HG03196 (cell line): ENCODE measurements around the gene GPR15.

Experiments used
- ATAC-seq: cut with Tn5 transposase; IDR thresholded peaks from one replicate; pipeline ENCODE4 v1.9.1; 2021; ENCODE audit not compliant: unreplicated experiment

Gene GPR15

DNA sequence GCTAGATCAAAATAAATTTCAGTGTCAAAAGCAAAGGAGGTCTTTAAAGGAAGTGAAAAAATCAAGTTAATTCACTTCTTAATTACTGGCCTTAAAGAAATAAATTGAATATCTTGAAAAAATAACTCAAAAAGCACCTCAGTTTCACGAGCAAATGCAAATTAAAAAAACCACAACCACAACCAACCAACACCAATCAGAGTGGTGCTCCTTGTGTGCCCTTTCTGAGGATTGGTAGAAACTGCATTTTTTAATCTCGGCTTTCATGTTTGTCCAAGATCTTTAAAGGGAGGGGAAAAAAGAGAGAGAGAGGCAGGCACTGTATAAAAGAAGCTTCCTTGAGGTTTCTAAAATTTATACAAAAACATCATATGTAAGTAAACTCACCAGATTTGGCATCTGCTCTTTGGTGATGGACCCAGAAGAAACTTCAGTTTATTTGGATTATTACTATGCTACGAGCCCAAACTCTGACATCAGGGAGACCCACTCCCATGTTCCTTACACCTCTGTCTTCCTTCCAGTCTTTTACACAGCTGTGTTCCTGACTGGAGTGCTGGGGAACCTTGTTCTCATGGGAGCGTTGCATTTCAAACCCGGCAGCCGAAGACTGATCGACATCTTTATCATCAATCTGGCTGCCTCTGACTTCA lies at the start of gene GPR15:
TSS of gene GPR15 (plus strand) at position 357 of the 653 bp plus-strand sequence. CDS start at position 413, 56 bp downstream.
- peak; percentile 28 for ATAC-seq

DNA sequence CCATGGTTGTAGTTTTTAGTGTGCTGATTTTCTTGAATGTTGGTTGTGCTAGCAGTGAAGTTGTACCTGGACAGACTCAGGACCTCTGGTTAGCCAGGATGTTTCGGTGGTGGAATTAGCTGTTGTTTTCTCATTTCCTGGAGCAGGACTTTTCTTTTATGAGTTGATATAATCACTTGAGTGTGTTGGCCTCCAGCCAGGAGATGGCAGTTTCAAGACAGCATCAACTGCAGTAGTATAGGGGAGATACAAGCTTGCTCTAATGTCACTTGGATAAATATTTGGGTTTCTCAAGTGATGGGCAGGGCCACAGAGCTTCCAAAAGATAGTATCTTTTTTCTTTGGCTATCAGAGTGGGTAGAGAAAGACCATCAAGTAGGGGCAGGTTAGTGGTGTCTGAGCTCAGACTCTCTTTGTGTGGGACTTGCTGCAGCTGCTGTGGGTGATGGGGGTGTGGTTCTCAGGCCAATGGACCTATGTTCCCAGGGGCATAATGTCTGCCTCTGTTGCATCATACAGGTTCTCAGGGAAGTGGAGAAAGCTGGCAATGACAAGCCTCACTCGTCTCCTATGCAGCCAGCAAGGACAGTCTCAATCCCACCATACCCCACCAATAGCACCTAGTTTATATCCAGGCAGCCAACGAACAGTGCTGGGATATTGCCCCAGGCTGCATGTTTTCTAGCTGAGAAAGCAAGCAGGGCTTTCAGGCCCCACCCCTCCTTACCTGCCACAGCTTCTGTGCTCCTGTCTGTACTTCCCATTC lies 48.9 kb upstream of the GPR15 start:
- no peak for ATAC-seq

DNA sequence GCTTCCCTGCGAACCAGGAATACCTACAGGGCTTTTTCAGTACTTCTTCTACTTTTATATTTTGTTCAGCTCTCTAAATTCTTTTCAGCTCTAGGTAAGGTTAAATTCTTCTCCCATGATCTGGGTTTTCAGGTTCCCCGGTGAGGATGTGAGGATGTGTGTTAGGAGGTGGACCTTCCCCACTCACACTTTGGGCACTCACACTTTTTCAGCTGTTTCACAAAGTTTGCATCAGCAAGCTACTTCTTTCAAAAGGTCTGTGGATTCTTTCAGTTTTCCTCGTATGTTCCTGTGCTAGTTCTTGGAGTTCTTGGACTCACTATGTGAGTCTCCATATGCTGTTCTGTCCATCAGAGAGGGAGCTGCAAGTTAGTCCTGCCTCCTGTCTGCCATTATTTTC lies 48.2 kb upstream of the GPR15 start:
- ATAC-seq = no peak

DNA sequence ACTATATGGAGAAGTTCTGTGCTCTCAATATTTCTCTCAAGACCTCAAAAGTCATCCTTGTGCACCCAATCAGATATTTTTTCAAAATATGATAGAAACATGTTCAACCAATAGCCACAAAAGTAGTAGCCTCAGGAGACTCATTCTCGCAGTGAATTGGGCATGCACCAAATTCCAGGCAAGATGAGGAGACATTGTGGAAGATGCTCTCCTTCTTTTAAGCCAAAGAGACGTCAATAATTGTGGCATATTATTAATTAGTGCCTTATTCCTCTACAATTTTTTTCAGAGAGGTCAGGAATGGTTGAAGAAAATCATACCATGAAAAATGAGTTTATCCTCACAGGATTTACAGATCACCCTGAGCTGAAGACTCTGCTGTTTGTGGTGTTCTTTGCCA lies 34.4 kb upstream of the GPR15 start, which contains the start of gene OR5K2:
TSS of gene OR5K2 (plus strand) at position 301 of the 400 bp plus-strand sequence. CDS start at position 301, 0 bp downstream.
- no peak for ATAC-seq

DNA sequence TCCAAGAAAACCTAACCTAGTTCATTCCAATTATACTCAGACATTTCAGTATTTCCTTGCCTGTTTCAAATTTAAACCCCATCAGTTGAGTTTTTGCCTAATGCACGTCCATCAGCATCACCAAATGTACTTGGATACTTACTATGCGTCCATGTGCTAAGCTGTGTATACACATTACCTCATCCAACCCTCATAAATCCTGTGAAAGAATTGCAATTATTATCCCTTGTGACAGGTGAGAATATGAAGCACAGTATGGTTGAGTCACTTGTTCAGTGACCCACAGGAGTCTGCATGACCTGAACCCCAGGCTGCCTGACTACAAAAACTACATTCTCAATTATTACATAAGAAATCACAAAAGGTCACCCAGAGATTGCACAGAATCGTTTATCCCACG lies 31.8 kb upstream of the GPR15 start:
- ATAC-seq = no peak

DNA sequence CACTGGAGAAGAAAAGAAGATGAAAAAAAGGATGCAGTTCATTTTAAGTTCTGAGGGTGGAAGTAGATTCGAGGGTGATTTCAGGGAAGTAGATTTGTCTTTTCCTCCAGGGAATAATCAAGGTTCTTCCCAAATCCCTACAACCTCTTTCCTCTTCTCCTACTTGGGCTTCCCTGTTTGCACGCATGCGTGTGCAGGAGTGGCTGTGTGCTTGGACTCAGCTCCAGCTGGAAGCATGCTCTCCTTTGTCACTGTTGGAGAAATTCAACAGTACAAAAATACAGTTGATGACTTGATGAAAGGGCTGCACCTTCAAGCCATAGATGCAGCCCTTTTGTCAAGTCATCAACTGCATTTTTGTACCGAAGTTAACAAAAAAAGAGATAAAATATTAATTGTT lies 30.5 kb upstream of the GPR15 start:
- ATAC-seq = no peak

DNA sequence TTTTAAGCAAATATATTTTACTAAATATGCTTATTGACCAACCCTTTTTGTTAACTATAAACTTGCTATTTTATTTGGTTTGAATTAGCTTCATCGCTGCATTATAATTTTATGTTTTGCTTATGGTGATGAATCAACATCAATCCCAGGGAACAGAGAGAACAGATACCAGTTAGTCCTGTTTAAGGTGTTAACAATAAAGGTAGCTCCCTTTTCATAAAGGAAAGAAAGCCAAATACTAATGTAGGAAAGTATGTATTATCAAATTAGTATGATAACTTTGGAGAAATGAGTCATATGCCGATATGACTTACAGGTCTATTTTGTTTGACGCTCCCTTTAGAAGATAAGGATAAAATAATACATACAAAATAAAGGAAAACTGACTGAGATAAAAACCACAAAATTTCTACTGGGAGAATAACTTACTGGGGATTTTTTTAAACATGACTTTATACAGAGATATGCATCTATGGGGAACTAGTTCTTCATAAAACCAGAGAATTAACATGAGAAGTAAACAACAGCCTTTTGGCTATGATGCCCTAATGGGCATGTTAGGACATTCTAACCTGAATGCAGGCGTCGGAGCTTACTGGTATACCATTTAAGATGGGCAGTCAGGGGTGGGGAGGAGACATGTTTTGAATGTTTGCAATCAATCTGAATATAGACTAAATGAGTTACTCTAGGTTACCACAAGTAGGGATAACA lies 29.8 kb upstream of the GPR15 start:
- ATAC-seq = no peak

DNA sequence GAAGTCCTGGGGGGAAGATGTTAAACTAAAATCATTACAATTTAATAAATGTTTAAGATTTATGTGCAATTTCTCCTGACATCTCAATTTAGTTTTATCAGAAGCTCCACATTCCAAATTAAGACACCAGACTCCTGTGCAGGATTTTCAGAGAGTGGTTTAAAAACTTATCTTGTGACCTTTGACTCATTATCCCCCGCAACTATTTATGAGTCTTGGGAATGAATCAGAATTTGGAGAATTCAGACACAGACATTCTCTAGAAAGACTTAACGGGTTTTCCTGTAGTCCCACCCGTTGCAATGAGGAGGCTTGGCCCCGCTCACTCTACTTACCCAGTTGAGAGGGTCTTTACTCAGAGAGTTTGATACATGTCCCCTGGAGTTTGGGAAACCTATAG lies 27.2 kb upstream of the GPR15 start:
- ATAC-seq = no peak

DNA sequence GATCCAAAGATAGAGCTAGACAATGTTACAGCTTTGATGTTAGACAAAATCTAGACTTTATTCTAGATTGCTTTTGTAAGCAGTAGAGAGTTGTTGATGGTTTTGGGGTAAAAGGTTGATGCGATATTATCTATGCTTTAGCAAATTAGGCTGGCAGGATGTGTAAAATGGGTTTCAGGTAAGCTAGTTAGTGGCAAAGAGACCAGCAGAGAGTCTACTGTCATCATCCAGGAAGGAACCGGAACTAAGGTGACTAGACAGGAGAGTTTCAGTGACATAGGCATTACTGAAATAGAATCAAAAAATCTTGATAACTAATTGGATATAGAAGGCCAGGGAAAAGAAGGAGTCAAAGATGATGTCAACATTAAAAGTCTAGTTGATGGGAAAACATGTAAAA lies 23.2 kb upstream of the GPR15 start:
- no peak for ATAC-seq

DNA sequence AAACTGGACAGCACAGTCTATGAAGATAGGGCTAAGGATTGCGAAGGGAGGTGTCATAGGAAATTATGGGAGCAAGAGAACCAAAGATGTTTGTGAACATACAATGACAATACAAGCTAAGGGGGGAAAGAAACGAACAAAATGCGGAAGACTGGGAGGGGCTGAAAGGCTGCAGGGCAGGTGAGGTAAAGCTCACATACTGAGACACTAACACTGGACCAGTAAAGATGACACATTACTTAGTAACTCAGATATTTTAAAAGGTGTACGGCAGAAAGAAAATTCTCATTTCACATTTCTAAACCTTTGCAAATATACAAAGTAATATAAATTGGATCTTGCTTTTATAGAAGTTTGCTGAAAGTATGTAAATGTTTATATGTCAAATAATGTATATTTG lies 19.2 kb upstream of the GPR15 start:
- ATAC-seq = no peak

DNA sequence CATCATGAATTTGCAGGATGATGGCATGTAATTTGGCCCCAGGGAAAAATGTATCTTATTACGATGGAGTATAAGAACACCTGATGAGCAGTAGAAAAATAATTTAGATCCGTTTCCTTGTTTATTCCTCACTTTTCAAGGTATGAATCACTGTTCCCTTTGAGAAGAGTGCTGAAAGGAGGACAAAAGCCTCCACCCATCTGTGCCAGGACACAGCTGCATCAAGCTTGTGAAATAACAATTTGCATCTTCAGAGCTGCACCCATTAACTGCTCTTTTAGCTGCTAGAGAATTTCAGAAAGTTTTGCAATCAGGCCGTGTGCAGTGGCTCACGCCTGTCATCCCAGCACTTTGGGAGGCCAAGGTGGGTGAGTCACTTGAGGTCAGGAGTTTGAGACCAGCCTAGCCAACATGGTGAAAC lies 18.7 kb upstream of the GPR15 start:
- no peak for ATAC-seq

DNA sequence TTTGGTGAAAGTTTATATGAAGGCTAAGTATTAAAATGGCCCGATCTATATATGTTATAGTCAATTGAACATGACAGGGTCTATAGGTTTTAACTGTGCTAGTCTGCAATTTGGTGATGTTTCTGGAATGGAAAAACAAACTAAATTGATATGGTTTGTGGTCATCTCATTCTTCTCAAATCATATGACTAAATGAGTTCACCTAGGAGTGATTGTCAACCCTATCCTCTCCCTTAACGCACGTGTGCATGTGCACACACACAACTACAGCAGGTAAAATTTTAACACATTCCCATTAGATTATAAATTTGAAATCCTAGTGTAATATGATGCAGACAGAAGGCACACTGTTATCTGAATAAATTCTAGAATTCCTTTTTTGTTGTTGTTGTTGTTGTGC lies 18.0 kb upstream of the GPR15 start:
- ATAC-seq = no peak

DNA sequence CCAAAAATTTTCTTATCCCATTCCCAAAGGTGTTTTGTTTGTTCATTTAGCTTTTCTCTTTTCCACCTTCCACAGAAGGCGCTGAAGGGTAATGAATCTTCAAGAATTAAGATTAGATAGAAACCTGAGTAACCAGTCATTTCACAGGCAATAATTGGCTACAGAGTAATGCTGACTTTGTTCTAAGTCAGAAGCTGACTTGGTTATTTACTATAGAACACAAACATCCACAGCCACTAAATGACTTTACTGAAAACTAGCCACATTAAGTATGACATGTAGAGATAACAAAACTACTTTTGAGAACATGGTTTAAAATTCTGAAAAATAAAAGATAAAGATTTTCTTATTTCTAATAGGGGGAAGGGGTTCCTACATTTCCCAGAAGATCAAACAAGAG lies 16.8 kb upstream of the GPR15 start:
- no peak for ATAC-seq

DNA sequence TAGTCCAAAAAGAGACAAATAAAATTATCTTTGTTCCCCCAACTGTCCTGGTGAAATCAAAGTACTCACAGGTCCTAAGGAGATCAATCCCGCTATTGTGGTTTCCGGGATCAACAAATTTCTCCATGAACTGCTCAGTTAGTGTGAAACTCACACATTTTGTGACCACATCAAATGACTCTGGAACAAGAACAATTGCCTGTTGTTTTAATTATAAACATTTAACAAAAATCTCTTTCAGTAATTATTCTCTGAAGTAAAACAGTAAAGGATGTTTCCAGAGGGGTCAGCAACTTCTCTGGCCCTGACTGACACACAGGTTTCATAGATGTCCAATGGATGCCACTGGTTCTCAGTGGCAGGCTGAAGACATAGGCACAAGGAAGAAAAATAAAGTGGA lies 13.0 kb upstream of the GPR15 start:
- ATAC-seq = no peak

DNA sequence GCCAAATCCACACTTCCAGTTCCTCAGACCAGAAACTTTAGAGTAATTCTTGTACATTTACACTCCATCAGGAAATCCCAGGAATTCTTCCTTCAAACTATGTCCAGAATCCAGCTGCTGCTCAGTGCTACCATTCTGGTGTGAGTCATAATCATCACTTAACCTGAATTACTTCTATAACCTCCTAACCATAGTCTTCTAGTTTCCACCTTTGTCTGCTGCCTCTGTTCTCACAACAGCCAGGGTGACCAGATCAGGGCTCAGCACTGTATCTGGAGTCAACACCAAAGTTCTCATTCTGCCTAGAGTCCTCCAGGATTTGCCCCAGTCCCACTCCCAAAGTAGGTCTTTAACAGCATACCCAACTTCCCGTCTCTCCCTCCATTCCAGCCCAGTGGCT lies 12.4 kb upstream of the GPR15 start:
- no peak for ATAC-seq

DNA sequence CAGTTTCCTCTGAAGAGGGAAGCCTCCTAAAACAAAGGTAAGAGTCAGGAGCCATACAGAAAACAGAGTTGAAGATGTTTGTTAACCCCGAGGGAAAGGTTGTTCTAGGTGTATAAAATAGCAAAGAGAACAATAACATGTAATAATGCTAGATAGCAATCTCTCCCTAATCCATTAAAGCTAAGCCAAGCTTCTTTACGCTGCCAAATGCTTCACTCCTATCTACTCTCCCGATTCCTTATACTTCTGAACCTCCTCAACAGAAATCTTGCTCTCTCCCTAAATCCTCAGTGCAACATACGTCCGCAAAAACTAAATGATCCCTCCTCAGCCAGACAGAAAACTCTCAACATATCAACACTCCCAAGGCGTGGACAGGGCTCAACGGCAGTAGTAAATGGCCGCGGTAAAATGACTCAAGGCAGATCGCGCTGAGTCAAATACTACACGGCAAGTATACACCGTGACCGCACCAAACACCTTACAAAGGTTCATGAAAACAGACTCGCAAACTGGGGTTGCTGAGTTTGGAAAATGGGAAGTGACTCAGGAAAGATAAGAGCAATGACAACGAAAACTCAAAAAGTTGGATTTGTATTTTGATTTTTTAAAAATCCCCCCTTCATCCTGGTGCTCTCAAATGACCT lies 9.8 kb upstream of the GPR15 start:
- peak; percentile 45 for ATAC-seq

DNA sequence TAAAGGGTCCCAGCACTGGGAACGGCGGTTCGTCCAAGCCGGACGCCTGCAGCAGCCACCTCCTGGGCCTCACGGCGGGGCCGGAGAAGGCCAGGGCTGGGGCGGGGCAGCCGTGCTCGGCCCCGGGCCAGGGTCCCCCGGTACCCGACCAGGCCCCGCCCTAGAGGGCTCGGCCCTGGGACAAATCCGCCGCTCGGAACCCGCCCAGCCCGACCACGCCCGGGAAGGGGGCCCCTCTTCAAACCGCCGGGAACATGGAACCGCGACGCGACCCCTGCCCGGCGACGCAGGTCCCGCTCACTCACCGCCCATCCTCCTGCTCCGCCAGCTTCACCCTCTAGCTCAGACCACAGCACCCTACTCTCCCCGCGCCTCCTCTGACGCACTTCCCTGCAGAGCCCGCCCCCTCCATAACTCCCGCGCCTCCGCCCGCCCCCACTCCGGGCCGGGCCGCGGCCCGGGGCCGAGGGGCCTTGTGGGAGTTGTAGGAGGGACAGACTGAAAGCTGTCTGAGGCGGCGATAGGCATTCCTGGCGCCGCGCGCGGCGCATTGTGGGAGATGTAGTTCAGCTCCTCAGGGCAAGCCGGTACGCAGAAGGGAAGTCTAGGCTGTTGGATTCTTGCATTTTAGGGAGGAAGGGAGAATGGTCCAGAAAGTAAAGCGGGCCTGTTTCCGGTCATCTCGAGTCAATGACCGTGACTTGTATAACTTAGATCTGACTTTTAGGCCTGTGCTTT lies 9.1 kb upstream of the GPR15 start, which contains the start of gene CLDND1:
TSS of gene CLDND1 (minus strand) at position 359 of the 738 bp plus-strand sequence. CDS start 1,478 bp downstream, outside the sequence.
- ATAC-seq = peak; percentile 90

DNA sequence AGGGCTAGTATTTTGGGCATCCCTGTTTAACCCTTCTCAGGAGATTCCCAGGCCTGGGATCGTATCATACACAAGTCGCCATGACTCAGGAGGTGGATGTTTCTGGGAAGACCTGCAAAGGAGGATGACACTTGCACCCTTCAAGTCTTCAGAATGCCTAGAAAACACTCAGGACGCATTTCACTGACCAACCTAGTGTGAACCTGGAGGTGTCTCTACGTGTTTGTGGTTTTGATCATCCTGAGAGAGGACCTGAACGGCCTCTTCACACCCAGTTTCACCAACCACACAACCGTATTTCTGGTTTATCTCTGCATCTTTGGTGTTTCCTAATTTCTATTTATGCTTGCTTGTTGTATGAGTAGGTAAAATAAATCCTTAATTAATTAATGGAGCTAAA lies 6.3 kb upstream of the GPR15 start:
- no peak for ATAC-seq

DNA sequence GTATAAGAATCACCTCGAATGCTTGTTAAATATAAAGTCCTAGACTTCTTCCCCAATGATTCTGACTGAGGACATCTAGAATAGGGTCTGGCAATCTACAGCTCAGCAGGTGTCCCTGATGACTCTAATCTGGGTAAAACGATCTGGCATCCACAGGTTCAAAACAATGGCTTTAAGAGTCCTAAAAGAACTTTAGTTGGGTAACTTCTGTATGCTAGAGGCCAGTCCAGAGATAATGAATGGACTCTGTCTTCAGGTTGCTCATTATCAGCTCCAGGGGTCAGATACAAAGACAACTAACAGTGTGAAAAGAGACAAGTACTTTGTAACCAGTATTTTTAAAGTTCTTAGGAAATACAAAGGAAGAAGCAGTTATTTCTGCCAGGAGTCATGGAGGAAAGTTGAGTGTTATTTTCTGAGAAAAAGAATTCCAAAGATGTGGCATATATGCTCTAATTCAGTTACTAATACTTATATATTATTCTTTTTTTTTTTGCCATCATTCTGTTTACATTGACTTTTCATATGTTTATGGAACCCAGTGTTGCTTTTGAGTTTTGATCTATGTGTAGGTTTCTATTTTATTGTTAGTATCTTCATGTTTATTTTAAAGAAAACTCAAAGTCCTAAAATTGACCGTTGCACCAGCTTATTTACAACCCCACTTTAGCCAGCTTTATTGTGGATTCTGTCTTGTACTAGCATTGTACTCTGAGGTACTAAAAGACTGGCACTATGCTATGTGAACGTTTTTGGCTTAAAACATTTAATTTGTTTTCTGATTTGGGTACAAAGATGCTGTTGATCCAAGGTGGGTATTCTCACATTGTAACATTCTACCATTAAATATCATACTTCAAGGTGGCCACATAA lies 3.1 kb upstream of the GPR15 start:
- no peak for ATAC-seq
